GM06990 (cell line): ENCODE measurements around the gene PRKCZ.

Source experiments
- DNase-seq: peaks from one replicate; pipeline ENCODE4 v3.0.0-alpha.2; 2011; ENCODE audit not compliant: insufficient read length; ENCODE audit errors: extremely low read depth
- H3K27me3 ChIP-seq: replicated peaks from 2 replicates; pipeline ENCODE4 v1.6.0; 2011; ENCODE audit warnings: low read length; ENCODE audit not compliant: control insufficient read depth, insufficient read depth
- H3K36me3 ChIP-seq: 2 replicates; pipeline ENCODE4 v1.5.1; 2011; ENCODE audit warnings: low read length; ENCODE audit not compliant: control insufficient read depth, insufficient read depth
- H3K4me3 ChIP-seq: replicated peaks from 2 replicates; pipeline ENCODE4 v1.5.1; 2011; ENCODE audit warnings: low read depth, mild to moderate bottlenecking, control low read depth, low read length
- TF ChIP-seq, protein P1 (sequence below): IDR thresholded peaks from 2 replicates; pipeline ENCODE4 v1.5.1; 2011; ENCODE audit warnings: low read length, control low read depth, mild to moderate bottlenecking, inconsistent platforms; ENCODE audit not compliant: insufficient read depth, poor library complexity, severe bottlenecking

Gene PRKCZ

DNA sequence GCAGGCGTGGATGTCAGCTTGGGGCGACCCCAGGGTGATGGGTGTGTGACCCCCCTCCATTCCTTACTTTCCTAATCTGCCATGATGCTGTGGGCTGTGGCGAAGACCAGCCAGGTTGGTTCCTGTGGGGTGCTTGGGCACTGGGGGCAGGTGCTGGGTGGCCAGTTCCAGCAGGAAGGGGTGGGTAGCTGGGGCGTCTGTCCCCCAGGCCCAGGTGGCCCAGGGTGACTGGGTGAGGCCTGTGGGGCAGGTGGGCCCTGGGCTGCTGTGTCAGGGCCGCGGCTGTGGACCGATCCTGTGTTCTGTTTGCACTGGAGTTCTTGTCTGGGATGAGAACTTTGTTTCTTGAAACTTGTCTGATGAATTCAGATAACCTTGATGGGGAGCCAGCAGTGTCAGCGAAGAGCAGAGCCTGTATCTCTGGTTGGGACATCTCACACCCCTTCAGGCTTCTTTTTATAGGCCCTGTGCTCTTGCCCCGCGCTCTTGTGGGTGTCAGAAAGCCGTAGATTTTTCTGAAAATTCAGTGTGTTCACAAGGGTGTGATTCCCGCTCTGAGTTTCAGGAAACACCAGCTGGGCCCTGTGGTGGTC is 3.7 kb downstream of the PRKCZ start:
- Histone ChIP-seq H3K36me3 (no peaks in the 10 kb centered on the region), H3K4me3 (no peak overlapping the region), H3K27me3 (no peaks in the 10 kb centered on the region; the same call in 1 of the 2 replicates)
- TF ChIP-seq, protein P1, sequence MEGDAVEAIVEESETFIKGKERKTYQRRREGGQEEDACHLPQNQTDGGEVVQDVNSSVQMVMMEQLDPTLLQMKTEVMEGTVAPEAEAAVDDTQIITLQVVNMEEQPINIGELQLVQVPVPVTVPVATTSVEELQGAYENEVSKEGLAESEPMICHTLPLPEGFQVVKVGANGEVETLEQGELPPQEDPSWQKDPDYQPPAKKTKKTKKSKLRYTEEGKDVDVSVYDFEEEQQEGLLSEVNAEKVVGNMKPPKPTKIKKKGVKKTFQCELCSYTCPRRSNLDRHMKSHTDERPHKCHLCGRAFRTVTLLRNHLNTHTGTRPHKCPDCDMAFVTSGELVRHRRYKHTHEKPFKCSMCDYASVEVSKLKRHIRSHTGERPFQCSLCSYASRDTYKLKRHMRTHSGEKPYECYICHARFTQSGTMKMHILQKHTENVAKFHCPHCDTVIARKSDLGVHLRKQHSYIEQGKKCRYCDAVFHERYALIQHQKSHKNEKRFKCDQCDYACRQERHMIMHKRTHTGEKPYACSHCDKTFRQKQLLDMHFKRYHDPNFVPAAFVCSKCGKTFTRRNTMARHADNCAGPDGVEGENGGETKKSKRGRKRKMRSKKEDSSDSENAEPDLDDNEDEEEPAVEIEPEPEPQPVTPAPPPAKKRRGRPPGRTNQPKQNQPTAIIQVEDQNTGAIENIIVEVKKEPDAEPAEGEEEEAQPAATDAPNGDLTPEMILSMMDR, result no peak
- no peak for DNase-seq

DNA sequence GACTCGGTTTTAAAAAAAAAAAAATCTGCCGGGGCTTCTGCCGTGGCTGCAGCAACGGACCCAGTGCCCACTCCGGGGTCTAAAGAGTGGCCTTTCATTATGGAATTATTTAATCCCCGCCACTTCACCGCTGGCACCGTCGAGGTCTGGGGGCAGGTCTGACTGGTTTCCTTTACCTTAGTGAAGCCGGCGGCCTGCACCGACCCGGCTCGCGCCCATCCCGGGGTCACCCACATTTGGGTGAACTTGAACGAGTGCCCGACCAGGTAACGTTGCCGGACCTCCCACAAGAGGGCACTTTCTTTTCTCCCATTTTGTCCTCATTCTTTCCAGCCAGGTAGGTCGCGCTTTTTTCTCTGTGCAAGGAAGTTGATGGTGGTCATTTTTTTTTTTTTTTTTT is 4.3 kb downstream of the PRKCZ start:
- no peaks in the 10 kb centered on the region for H3K27me3 ChIP-seq
- H3K36me3 ChIP-seq, result no peaks in the 10 kb centered on the region
- TF ChIP-seq, protein P1, result no peak
- DNase-seq, result no peak
- no peak overlapping the region for H3K4me3 ChIP-seq

DNA sequence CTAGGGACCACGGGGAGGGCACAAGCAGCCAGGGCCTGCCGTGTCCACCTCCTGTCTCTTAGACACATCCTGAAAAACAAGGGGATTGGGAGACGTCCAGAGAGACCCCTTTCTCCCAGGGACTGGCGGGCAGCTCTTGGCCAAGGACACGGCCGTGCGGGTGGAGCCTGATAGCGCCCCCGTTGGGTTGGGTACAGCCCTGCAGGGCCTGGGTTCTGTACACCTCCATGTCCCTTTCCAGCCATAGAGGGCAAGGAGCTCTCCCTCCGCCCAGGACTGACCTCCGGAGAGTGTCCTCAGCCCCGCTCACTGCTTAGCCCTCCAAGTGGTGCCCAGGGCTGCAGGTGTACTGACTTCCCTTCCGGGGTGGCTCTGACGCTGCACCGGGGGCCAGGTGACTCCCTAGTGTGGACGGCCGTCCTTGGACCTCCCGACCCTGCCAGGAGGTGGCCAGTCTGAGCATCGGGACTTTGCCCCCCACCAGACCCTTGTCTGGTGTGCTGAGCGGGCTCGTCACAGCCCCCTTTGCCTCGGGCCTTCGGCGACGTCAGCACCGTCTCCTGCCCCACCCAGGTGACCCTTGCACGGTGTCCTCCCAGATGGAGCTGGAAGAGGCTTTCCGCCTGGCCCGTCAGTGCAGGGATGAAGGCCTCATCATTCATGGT is 5.8 kb downstream of the PRKCZ start:
- no peak overlapping the region for H3K4me3 ChIP-seq
- H3K27me3 ChIP-seq, result no peaks in the 10 kb centered on the region
- no peaks in the 10 kb centered on the region for H3K36me3 ChIP-seq
- TF ChIP-seq, protein P1, result no peak
- DNase-seq, result no peak

DNA sequence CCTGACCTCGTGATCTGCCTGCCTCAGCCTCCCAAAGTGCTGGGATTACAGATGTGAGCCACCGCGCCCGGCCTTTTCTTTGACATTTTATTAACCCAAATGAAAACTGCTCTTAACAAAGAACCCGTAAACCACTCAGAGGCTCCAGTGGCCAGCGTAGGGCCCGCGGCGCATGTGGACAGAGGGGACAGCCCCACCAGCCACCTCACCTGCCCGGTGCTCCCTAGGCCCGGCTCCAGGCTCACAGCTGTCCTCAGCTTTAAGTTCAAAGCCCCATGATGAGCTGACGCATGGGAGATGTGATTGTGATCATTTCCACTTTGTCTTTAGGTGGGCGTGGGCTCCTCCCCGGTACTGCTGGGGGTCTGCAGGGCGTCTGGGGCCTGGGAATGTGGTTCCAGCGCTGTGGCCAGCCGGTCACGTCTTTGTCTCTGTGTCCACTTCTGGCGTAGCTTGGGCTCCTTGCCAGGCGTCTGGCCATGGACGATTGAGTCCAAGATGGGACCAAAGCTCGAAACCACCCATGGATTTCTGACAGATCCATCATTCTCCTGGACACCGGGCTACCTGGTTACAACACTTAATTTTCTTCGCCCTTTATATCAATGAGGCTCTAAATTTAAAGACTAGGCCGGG is 6.9 kb downstream of the PRKCZ start:
- H3K36me3 ChIP-seq, result no peaks in the 10 kb centered on the region

DNA sequence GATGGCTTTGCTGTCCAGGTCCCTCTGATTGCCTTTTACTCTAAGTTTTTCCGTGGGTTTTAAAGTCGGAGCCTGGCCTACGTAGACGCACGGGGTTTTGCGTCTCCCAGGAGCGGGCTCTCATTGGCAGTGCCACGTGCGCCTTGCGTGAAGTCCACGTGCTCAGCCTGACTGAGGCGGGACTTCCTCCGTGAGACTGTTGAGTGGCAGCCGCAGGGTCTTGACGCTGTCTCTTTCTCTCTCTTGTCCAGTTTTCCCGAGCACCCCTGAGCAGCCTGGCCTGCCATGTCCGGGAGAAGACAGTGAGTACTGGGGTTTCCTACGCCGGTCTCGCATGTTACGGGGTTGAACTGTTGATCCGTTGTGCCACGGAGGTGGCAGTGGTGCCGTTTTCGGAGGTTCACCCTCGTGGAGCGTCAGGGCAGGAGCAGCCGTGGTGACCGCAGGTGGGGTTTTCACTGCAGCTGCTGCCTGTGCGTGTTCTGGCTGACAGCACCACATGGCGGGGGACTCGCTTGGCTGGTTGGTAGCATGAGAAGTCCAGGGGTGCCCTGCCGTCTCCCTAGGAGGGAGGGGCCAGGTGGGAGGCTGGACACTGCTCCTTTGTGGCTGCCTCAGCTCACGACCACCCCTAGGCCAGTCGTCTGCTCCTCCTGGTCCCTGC is 9.2 kb downstream of the PRKCZ start:
- DNase-seq, result no peak
- H3K36me3 ChIP-seq, result no peaks in the 10 kb centered on the region
- H3K4me3 ChIP-seq, result no peak overlapping the region
- H3K27me3 ChIP-seq, result no peaks in the 10 kb centered on the region
- TF ChIP-seq, protein P1, result no peak

More for the DNA sequence above, 6.9 kb downstream of the PRKCZ start:
- DNase-seq, result no peak
- Histone ChIP-seq H3K27me3 (no peaks in the 10 kb centered on the region), H3K4me3 (no peak overlapping the region)
- TF ChIP-seq, protein P1, result no peak
